ENCODE results near the gene DDX24. TPM values are rescaled to one million over a fixed set of nuclear protein-coding genes. Genes with fewer than 3 reads are reported as not detected.

The DDX24 gene
- total and polyA plus RNA-seq, 9 of the 15 experiments (the other 6 are each of a cell fraction or from before 2014, with no cell fraction given), result 82.4 to 175 (median 122) TPM

DNA sequence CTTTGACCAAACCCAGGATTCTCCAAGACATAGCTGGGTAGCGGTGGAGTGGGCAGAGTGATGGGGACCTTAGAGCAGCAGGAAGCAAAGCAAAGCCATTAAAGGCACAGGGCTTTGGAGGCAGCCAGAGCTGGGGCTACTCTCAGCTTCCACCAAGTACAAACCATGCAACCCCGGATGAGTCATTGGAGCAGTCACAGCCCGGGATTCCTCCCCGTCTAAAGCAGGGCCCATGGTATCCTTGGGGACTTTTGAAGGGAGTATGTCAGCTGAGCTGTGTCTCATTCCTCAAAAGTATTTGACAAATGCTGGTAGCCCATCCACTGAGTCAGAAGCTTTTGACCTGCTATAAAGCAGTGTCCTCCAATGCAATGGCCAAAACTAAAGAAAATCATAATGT is 19.8 kb upstream of the DDX24 start:
- Histone ChIP-seq H3K27ac (ENCODE audit: extremely low read depth, low read depth, low read length) (no peak overlapping the region), H2AFZ (ENCODE audit: low read depth, low read length) (no peak overlapping the region), H3K36me3 (ENCODE audit: control insufficient read depth, insufficient read depth, low read length) (no peaks in the 10 kb centered on the region), H4K20me1 (replicated peaks; ENCODE audit: control insufficient read depth, insufficient read depth, low read length) (no peaks in the 10 kb centered on the region), H3K4me1 (replicated peaks in 1 of 2; ENCODE audit: control insufficient read depth in 2 of 2, insufficient read depth in 2 of 2, low read length in 2 of 2) (no peaks in the 10 kb centered on the region; a peak in 1 of 5 replicates), H3K4me2 (ENCODE audit: insufficient read depth, low read length) (no peak overlapping the region), H3K9ac (ENCODE audit: insufficient read depth in 1 of 2, low read depth in 2 of 2, low read length in 2 of 2) (no peak overlapping the region), H3K9me1 (ENCODE audit: control insufficient read depth, insufficient read depth, low read length) (peaks cover 2% of the 10 kb centered on the region), H3K27me3 (ENCODE audit: control insufficient read depth in 2 of 2, insufficient read depth in 2 of 2, low read length in 2 of 2) (no peaks in the 10 kb centered on the region), H3K9me3 (replicated peaks; ENCODE audit: control insufficient read depth, insufficient read depth, low read depth, low read length) (no peaks in the 10 kb centered on the region), H3K4me3 (no peak overlapping the region), H3K79me2 (ENCODE audit: control insufficient read depth, insufficient read depth, low read length) (no peaks in the 10 kb centered on the region)
- no peak for ATAC-seq
- ChIA-PET CTCF (ENCODE audit: low intra/inter-chr PET ratio) (no interaction called here), POLR2A (interaction anchor here (0.5 to 1.2 kb wide), 3 partner anchors 9 to 27 kb away, joined by 3 to 7 read pairs (median 3); partner anchors contain the start of gene IFI27)
- no peak for TF ChIP-seq CHD1 (IDR thresholded peaks at IDR 0.05; ENCODE audit: low read length)
- TF ChIP-seq ARID1B (IDR thresholded peaks at IDR 0.05), result no peak
- TF ChIP-seq ETV5 (CRISPR knock-in tag; IDR thresholded peaks at IDR 0.05; ENCODE audit: low read depth), result no peak
- no peak for TF ChIP-seq SETDB1 (IDR thresholded peaks at IDR 0.05; ENCODE audit: low read length)
- no TSS peak for BruUV-seq (replicated peaks)
- intact Hi-C loops (cut with micrococcal nuclease) (no loop called here), in situ Hi-C loops (cut with MboI) (no loop called here)
- no peak for DNase-seq (ENCODE audit: extremely low read depth in 1 of 4, low spot score in 3 of 4)
- WGBS (ENCODE audit: insufficient coverage, low coverage, missing lambda C conversion rate), result 48% methylated on average over 4 of the region's 4 CpGs
- FAIRE-seq, result no peak

DNA sequence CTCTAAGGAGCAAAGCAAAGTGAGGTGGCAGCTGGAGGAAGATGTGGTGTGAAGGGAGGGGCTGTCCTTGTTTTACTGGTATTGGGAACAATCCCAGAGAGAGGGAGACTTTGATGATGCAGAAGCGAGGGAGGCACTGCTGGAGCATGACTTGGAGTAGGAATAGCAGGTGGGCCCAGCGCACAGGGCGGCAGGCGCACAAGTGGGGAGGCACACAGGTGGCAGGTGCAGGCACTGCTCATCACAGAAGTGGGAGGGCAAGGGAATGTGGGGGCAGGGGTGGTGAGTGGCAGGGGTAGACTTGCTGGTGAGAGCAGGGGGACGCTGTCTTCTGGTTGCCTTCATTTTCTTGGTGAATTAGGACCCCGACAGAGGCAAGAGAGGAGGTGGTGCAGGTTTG is 18.0 kb upstream of the DDX24 start:
- Histone ChIP-seq H3K36me3 (ENCODE audit: control insufficient read depth, insufficient read depth, low read length) (no peaks in the 10 kb centered on the region), H3K4me2 (ENCODE audit: insufficient read depth, low read length) (no peak overlapping the region), H3K4me3 (no peak overlapping the region), H3K4me1 (replicated peaks in 1 of 2; ENCODE audit: control insufficient read depth in 2 of 2, insufficient read depth in 2 of 2, low read length in 2 of 2) (no peaks in the 10 kb centered on the region), H2AFZ (ENCODE audit: low read depth, low read length) (no peak overlapping the region), H3K27ac (ENCODE audit: extremely low read depth, low read depth, low read length) (no peak overlapping the region), H3K79me2 (ENCODE audit: control insufficient read depth, insufficient read depth, low read length) (no peaks in the 10 kb centered on the region), H3K27me3 (ENCODE audit: control insufficient read depth in 2 of 2, insufficient read depth in 2 of 2, low read length in 2 of 2) (no peaks in the 10 kb centered on the region), H4K20me1 (replicated peaks; ENCODE audit: control insufficient read depth, insufficient read depth, low read length) (no peaks in the 10 kb centered on the region), H3K9ac (ENCODE audit: insufficient read depth in 1 of 2, low read depth in 2 of 2, low read length in 2 of 2) (no peak overlapping the region), H3K9me3 (replicated peaks; ENCODE audit: control insufficient read depth, insufficient read depth, low read depth, low read length) (no peaks in the 10 kb centered on the region), H3K9me1 (ENCODE audit: control insufficient read depth, insufficient read depth, low read length) (peaks cover 2% of the 10 kb centered on the region)
- intact Hi-C loops (cut with micrococcal nuclease), result no loop called here
- no peak for TF ChIP-seq ZNF41 (CRISPR knock-in tag; conservative IDR thresholded peaks at IDR 0.05)
- TF ChIP-seq LARP7 (IDR thresholded peaks at IDR 0.05), result no peak
- no peak for TF ChIP-seq ZBTB8A (IDR thresholded peaks at IDR 0.05; ENCODE audit: partially characterized antibody)
- TF ChIP-seq ZNF134 (CRISPR knock-in tag; conservative IDR thresholded peaks at IDR 0.05), result no peak
- TF ChIP-seq TGIF2 (CRISPR knock-in tag; IDR thresholded peaks at IDR 0.05), result no peak
- no peak for TF ChIP-seq MCM7 (IDR thresholded peaks at IDR 0.05)
- TF ChIP-seq GTF2E2 (tag; IDR thresholded peaks at IDR 0.05), result no peak
- TF ChIP-seq RFX1 (IDR thresholded peaks at IDR 0.05), result no peak
- in situ Hi-C loops (cut with MboI), result no loop called here
- BruUV-seq (replicated peaks), result no TSS peak
- ChIA-PET POLR2A (interaction anchor here (0.6 kb wide), 1 partner anchor 451 kb away, joined by 3 read pairs; no protein-coding TSS in a partner anchor), CTCF (ENCODE audit: low intra/inter-chr PET ratio) (no interaction called here)
- no peak for FAIRE-seq
- no peak for DNase-seq (ENCODE audit: extremely low read depth in 1 of 4, low spot score in 3 of 4)
- ATAC-seq, result no peak
- 80% methylated on average over 1 of the region's 6 CpGs for WGBS (ENCODE audit: insufficient coverage, low coverage, missing lambda C conversion rate)
